IMR-90 (cell line): ENCODE results near the gene UTY. TPM values are rescaled to one million over a fixed set of nuclear protein-coding genes. Genes with fewer than 3 reads are reported as not detected.

Source experiments
- polyA plus RNA-seq, 3 experiments: library from polyadenylated mRNA; depleted of rRNA; stranded (reverse); fragments of >200 nt; gene quantifications; 2 replicates each; pipeline ENCODE4 v1.2.3, GENCODE V29; 2012; ENCODE audit warnings: low replicate concordance in 1 of 3
- total RNA-seq: library from RNA; depleted of rRNA; stranded (reverse); fragments of >200 nt; gene quantifications from 2 replicates; pipeline ENCODE4 v1.2.3, GENCODE V29; 2012; rRNA removed

UTY gene
- total and polyA plus RNA-seq, 2 of the 4 experiments (the other 2 are of a cell fraction), result not detected

Other genes with a start within 250 kb of the UTY start
- gene TMSB4Y, start 223.9 kb upstream of the UTY start, total RNA-seq, result not detected in 2 replicates
- gene TMSB4Y, start 223.9 kb upstream of the UTY start, polyA plus RNA-seq (2012; rRNA removed), result not detected in 2 replicates